ENCODE measurements around the gene MRTFA. TPM values are rescaled to one million over a fixed set of nuclear protein-coding genes. Genes with fewer than 3 reads are reported as not detected.
A peak's percentile ranks its signal among the peaks of the same experiment; 100 is the strongest.

MRTFA gene
- total and polyA plus RNA-seq, 9 of the 15 experiments (the other 6 are each of a cell fraction or from before 2014, with no cell fraction given), result 0.84 to 21.1 (median 3.7) TPM

- ChIA-PET CTCF (ENCODE audit: low intra/inter-chr PET ratio) (no interaction called here), POLR2A (no interaction called here)
- Histone ChIP-seq H4K20me1 (replicated peaks; ENCODE audit: control insufficient read depth, insufficient read depth, low read length) (0 out of 2 replicates have a peak, but pooled peaks cover 5% of the 10 kb centered on the region), H2AFZ (ENCODE audit: low read depth, low read length) (no peak overlapping the region), H3K9me3 (replicated peaks; ENCODE audit: control insufficient read depth, insufficient read depth, low read depth, low read length) (no peaks in the 10 kb centered on the region), H3K27ac (ENCODE audit: extremely low read depth, low read depth, low read length) (no peak overlapping the region), H3K4me3 (no peak overlapping the region), H3K27me3 (ENCODE audit: control insufficient read depth in 2 of 2, insufficient read depth in 2 of 2, low read length in 2 of 2) (no peaks in the 10 kb centered on the region), H3K4me1 (replicated peaks in 1 of 2; ENCODE audit: control insufficient read depth in 2 of 2, insufficient read depth in 2 of 2, low read length in 2 of 2) (no peaks in the 10 kb centered on the region; a peak in 1 of 5 replicates), H3K9ac (ENCODE audit: insufficient read depth in 1 of 2, low read depth in 2 of 2, low read length in 2 of 2) (no peak overlapping the region), H3K79me2 (ENCODE audit: control insufficient read depth, insufficient read depth, low read length) (no peaks in the 10 kb centered on the region), H3K4me2 (ENCODE audit: insufficient read depth, low read length) (no peak overlapping the region), H3K9me1 (ENCODE audit: control insufficient read depth, insufficient read depth, low read length) (no peaks in the 10 kb centered on the region), H3K36me3 (ENCODE audit: control insufficient read depth, insufficient read depth, low read length) (no peaks in the 10 kb centered on the region)
- ATAC-seq, result peak; percentile 91
- BruUV-seq (replicated peaks), result no TSS peak
- intact Hi-C loops (cut with micrococcal nuclease), result no loop called here
- FAIRE-seq, result peak; percentile 69
- DNase-seq (ENCODE audit: extremely low read depth in 1 of 4, low spot score in 3 of 4), result peak; percentile 33 to 70 (median 47)
- in situ Hi-C loops (cut with MboI), result no loop called here
- TF ChIP-seq GTF2A2 (tag; IDR thresholded peaks at IDR 0.05) (no peak), ZNF143 (CRISPR knock-in tag; IDR thresholded peaks at IDR 0.05) (no peak), HDAC2 (IDR thresholded peaks at IDR 0.05) (peak; percentile 97), ELK3 (CRISPR knock-in tag; IDR thresholded peaks at IDR 0.05) (no peak), RBM25 (IDR thresholded peaks at IDR 0.05; ENCODE audit: low read depth, low read length, severe bottlenecking) (no peak), ZC3H8 (IDR thresholded peaks at IDR 0.05) (no peak), RBM22 (IDR thresholded peaks at IDR 0.05; ENCODE audit: low read depth, low read length, poor library complexity, severe bottlenecking) (no peak), ZNF197 (CRISPR knock-in tag; IDR thresholded peaks at IDR 0.05; ENCODE audit: low read depth) (no peak), AFF4 (CRISPR knock-in tag; IDR thresholded peaks at IDR 0.05) (no peak), ZNF76 (CRISPR knock-in tag; IDR thresholded peaks at IDR 0.05; ENCODE audit: borderline replicate concordance) (no peak), MTF1 (CRISPR knock-in tag; IDR thresholded peaks at IDR 0.05; ENCODE audit: borderline replicate concordance) (no peak), NCOA6 (IDR thresholded peaks at IDR 0.05) (no peak), ZNF134 (CRISPR knock-in tag; conservative IDR thresholded peaks at IDR 0.05) (no peak), USF1 (CRISPR knock-in tag; IDR thresholded peaks at IDR 0.05) (no peak), ZNF785 (CRISPR knock-in tag; IDR thresholded peaks at IDR 0.05) (no peak), ZNF224 (CRISPR knock-in tag; IDR thresholded peaks at IDR 0.05) (no peak), RAD51 (IDR thresholded peaks at IDR 0.05; ENCODE audit: borderline replicate concordance, low read depth) (no peak)
- TF ChIP-seq, protein P1, sequence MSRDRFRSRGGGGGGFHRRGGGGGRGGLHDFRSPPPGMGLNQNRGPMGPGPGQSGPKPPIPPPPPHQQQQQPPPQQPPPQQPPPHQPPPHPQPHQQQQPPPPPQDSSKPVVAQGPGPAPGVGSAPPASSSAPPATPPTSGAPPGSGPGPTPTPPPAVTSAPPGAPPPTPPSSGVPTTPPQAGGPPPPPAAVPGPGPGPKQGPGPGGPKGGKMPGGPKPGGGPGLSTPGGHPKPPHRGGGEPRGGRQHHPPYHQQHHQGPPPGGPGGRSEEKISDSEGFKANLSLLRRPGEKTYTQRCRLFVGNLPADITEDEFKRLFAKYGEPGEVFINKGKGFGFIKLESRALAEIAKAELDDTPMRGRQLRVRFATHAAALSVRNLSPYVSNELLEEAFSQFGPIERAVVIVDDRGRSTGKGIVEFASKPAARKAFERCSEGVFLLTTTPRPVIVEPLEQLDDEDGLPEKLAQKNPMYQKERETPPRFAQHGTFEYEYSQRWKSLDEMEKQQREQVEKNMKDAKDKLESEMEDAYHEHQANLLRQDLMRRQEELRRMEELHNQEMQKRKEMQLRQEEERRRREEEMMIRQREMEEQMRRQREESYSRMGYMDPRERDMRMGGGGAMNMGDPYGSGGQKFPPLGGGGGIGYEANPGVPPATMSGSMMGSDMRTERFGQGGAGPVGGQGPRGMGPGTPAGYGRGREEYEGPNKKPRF (IDR thresholded peaks at IDR 0.05; ENCODE audit: low read depth, low read length), result no peak
Measured at GRCh38 chr22:40499209-40499623, 137.3 kb downstream of the MRTFA start.
